ENCODE data around the gene CDK6. TPM values are rescaled to one million over a fixed set of nuclear protein-coding genes. Genes with fewer than 3 reads are reported as not detected.

Gene CDK6
- total and polyA plus RNA-seq, 2 donors: 6.5 to 42.0 TPM

DNA sequence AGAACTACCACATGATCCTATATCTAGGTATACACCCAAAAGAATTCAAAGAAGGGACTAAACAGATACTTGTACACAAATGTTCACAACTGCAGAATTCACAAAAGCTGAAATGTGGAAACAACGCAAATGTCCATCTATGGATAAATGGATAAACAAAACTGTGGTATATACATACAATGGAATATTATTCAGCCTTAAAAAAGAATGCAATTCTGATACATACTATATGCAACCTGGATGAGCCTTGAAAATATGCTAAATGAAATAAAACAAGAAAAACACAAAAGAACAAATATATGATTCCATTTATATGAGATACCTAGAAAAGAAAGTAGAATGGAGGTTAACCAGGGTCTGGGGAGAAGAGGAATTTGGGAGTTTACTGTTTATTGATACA, 253.4 kb downstream of the CDK6 start:
- Histone ChIP-seq H3K9me3 (ENCODE audit: control insufficient read depth in 2 of 2, insufficient read depth in 1 of 2, low read length in 1 of 2) (no peaks in the 10 kb centered on the region), H3K27me3 (ENCODE audit: control insufficient read depth in 2 of 2, insufficient read depth in 1 of 2, low read length in 1 of 2) (no peaks in the 10 kb centered on the region), H3K27ac (ENCODE audit: low read depth in 1 of 2, low read length in 1 of 2) (no peak overlapping the region), H3K4me3 (ENCODE audit: low read length in 2 of 2) (no peak overlapping the region), H3K36me3 (ENCODE audit: control insufficient read depth in 2 of 2, insufficient read depth in 2 of 2, low read length in 1 of 2) (peaks cover 19 to 29% of the 10 kb centered on the region in 2 donors), H3K4me1 (ENCODE audit: control insufficient read depth in 2 of 2, insufficient read depth in 2 of 2, low read length in 2 of 2) (no peaks in the 10 kb centered on the region)
- WGBS: 96% methylated on average over 1 of the region's 1 CpG
- DNase-seq (ENCODE audit: low read depth in 6 of 9, low spot score in 9 of 9): no peak

GRCh38 chr7:92576296-92576695, 260.1 kb downstream of the CDK6 start:
- DNase-seq (ENCODE audit: low read depth in 6 of 9, low spot score in 9 of 9): no peak
- Histone ChIP-seq H3K4me1 (ENCODE audit: control insufficient read depth in 2 of 2, insufficient read depth in 2 of 2, low read length in 2 of 2) (no peaks in the 10 kb centered on the region), H3K27me3 (ENCODE audit: control insufficient read depth in 2 of 2, insufficient read depth in 1 of 2, low read length in 1 of 2) (no peaks in the 10 kb centered on the region), H3K27ac (ENCODE audit: low read depth in 1 of 2, low read length in 1 of 2) (no peak overlapping the region), H3K36me3 (ENCODE audit: control insufficient read depth in 2 of 2, insufficient read depth in 2 of 2, low read length in 1 of 2) (peaks cover 26 to 62% of the 10 kb centered on the region in 2 donors), H3K4me3 (ENCODE audit: low read length in 2 of 2) (no peak overlapping the region), H3K9me3 (ENCODE audit: control insufficient read depth in 2 of 2, insufficient read depth in 1 of 2, low read length in 1 of 2) (no peaks in the 10 kb centered on the region)
- WGBS: 98% methylated on average over 3 of the region's 3 CpGs

- Histone ChIP-seq H3K27me3 (ENCODE audit: control insufficient read depth in 2 of 2, insufficient read depth in 1 of 2, low read length in 1 of 2) (no peaks in the 10 kb centered on the region), H3K36me3 (ENCODE audit: control insufficient read depth in 2 of 2, insufficient read depth in 2 of 2, low read length in 1 of 2) (peaks cover 17 to 55% of the 10 kb centered on the region in 2 donors), H3K4me3 (ENCODE audit: low read length in 2 of 2) (no peak overlapping the region), H3K9me3 (ENCODE audit: control insufficient read depth in 2 of 2, insufficient read depth in 1 of 2, low read length in 1 of 2) (no peaks in the 10 kb centered on the region), H3K27ac (ENCODE audit: low read depth in 1 of 2, low read length in 1 of 2) (no peak overlapping the region), H3K4me1 (ENCODE audit: control insufficient read depth in 2 of 2, insufficient read depth in 2 of 2, low read length in 2 of 2) (no peaks in the 10 kb centered on the region)
- DNase-seq (ENCODE audit: low read depth in 6 of 9, low spot score in 9 of 9): no peak
- 97% methylated on average over 4 of the region's 4 CpGs for WGBS
Observed at GRCh38 chr7:92569137-92569536, 267.2 kb downstream of the CDK6 start.

GRCh38 chr7:92567460-92567859, 268.9 kb downstream of the CDK6 start:
- H3K4me1 ChIP-seq (ENCODE audit: control insufficient read depth in 2 of 2, insufficient read depth in 2 of 2, low read length in 2 of 2): no peaks in the 10 kb centered on the region
- no peaks in the 10 kb centered on the region for H3K27me3 ChIP-seq (ENCODE audit: control insufficient read depth in 2 of 2, insufficient read depth in 1 of 2, low read length in 1 of 2)
- no peaks in the 10 kb centered on the region for H3K9me3 ChIP-seq (ENCODE audit: control insufficient read depth in 2 of 2, insufficient read depth in 1 of 2, low read length in 1 of 2)
- peaks cover 17 to 62% of the 10 kb centered on the region in 2 donors for H3K36me3 ChIP-seq (ENCODE audit: control insufficient read depth in 2 of 2, insufficient read depth in 2 of 2, low read length in 1 of 2)
- H3K4me3 ChIP-seq (ENCODE audit: low read length in 2 of 2): no peak overlapping the region
- no peak overlapping the region for H3K27ac ChIP-seq (ENCODE audit: low read depth in 1 of 2, low read length in 1 of 2)
- WGBS: 98% methylated on average over 6 of the region's 6 CpGs
- DNase-seq (ENCODE audit: low read depth in 6 of 9, low spot score in 9 of 9): no peak

GRCh38 chr7:92563345-92563744, 273.0 kb downstream of the CDK6 start:
- Histone ChIP-seq H3K9me3 (ENCODE audit: control insufficient read depth in 2 of 2, insufficient read depth in 1 of 2, low read length in 1 of 2) (no peaks in the 10 kb centered on the region), H3K4me1 (ENCODE audit: control insufficient read depth in 2 of 2, insufficient read depth in 2 of 2, low read length in 2 of 2) (no peaks in the 10 kb centered on the region), H3K36me3 (ENCODE audit: control insufficient read depth in 2 of 2, insufficient read depth in 2 of 2, low read length in 1 of 2) (peaks cover 13 to 61% of the 10 kb centered on the region in 2 donors), H3K4me3 (ENCODE audit: low read length in 2 of 2) (no peak overlapping the region), H3K27me3 (ENCODE audit: control insufficient read depth in 2 of 2, insufficient read depth in 1 of 2, low read length in 1 of 2) (no peaks in the 10 kb centered on the region), H3K27ac (ENCODE audit: low read depth in 1 of 2, low read length in 1 of 2) (no peak overlapping the region)
- WGBS: 98% methylated on average over 2 of the region's 2 CpGs
- DNase-seq (ENCODE audit: low read depth in 6 of 9, low spot score in 9 of 9): no peak

GRCh38 chr7:92560602-92561001, 275.8 kb downstream of the CDK6 start:
- H3K27ac ChIP-seq (ENCODE audit: low read depth in 1 of 2, low read length in 1 of 2): no peak overlapping the region
- H3K4me3 ChIP-seq (ENCODE audit: low read length in 2 of 2): no peak overlapping the region
- no peaks in the 10 kb centered on the region for H3K4me1 ChIP-seq (ENCODE audit: control insufficient read depth in 2 of 2, insufficient read depth in 2 of 2, low read length in 2 of 2)
- no peaks in the 10 kb centered on the region for H3K27me3 ChIP-seq (ENCODE audit: control insufficient read depth in 2 of 2, insufficient read depth in 1 of 2, low read length in 1 of 2)
- no peaks in the 10 kb centered on the region for H3K9me3 ChIP-seq (ENCODE audit: control insufficient read depth in 2 of 2, insufficient read depth in 1 of 2, low read length in 1 of 2)
- DNase-seq (ENCODE audit: low read depth in 6 of 9, low spot score in 9 of 9): no peak
- peaks cover 5 to 42% of the 10 kb centered on the region in 2 donors for H3K36me3 ChIP-seq (ENCODE audit: control insufficient read depth in 2 of 2, insufficient read depth in 2 of 2, low read length in 1 of 2)

GRCh38 chr7:92557808-92558362, 278.5 kb downstream of the CDK6 start:
- H3K36me3 ChIP-seq (ENCODE audit: control insufficient read depth in 2 of 2, insufficient read depth in 2 of 2, low read length in 1 of 2): peaks cover 5 to 21% of the 10 kb centered on the region in 2 donors
- H3K27ac ChIP-seq (ENCODE audit: low read depth in 1 of 2, low read length in 1 of 2): no peak overlapping the region
- 98% methylated on average over 7 of the region's 7 CpGs for WGBS
- no peak overlapping the region for H3K4me3 ChIP-seq (ENCODE audit: low read length in 2 of 2)
- H3K27me3 ChIP-seq (ENCODE audit: control insufficient read depth in 2 of 2, insufficient read depth in 1 of 2, low read length in 1 of 2): no peaks in the 10 kb centered on the region
- no peaks in the 10 kb centered on the region for H3K4me1 ChIP-seq (ENCODE audit: control insufficient read depth in 2 of 2, insufficient read depth in 2 of 2, low read length in 2 of 2)
- DNase-seq (ENCODE audit: low read depth in 6 of 9, low spot score in 9 of 9): no peak
- no peaks in the 10 kb centered on the region for H3K9me3 ChIP-seq (ENCODE audit: control insufficient read depth in 2 of 2, insufficient read depth in 1 of 2, low read length in 1 of 2)

GRCh38 chr7:92557249-92557648, 279.1 kb downstream of the CDK6 start:
- H3K4me3 ChIP-seq (ENCODE audit: low read length in 2 of 2): no peak overlapping the region
- H3K36me3 ChIP-seq (ENCODE audit: control insufficient read depth in 2 of 2, insufficient read depth in 2 of 2, low read length in 1 of 2): peaks cover 5 to 18% of the 10 kb centered on the region in 2 donors
- H3K4me1 ChIP-seq (ENCODE audit: control insufficient read depth in 2 of 2, insufficient read depth in 2 of 2, low read length in 2 of 2): no peaks in the 10 kb centered on the region
- H3K27me3 ChIP-seq (ENCODE audit: control insufficient read depth in 2 of 2, insufficient read depth in 1 of 2, low read length in 1 of 2): no peaks in the 10 kb centered on the region
- 96% methylated on average over 2 of the region's 2 CpGs for WGBS
- no peaks in the 10 kb centered on the region for H3K9me3 ChIP-seq (ENCODE audit: control insufficient read depth in 2 of 2, insufficient read depth in 1 of 2, low read length in 1 of 2)
- no peak overlapping the region for H3K27ac ChIP-seq (ENCODE audit: low read depth in 1 of 2, low read length in 1 of 2)
- no peak for DNase-seq (ENCODE audit: low read depth in 6 of 9, low spot score in 9 of 9)
